DND-41 (cell line): ENCODE results near the gene TSHZ2.

Experiments used
- ATAC-seq: fragments of 200-7000 bp; cut with Tn5 transposase; 3 replicates; pipeline ENCODE4 v1.9.1; 2021; ENCODE audit warnings: low read depth; ENCODE audit not compliant: insufficient read depth
- DNase-seq: peaks from one replicate; pipeline ENCODE4 v3.0.0-alpha.2; 2020
- H2AFZ ChIP-seq: 2 replicates; pipeline ENCODE4 v1.6.0; 2012; ENCODE audit warnings: low read depth, low read length
- H3K27ac ChIP-seq: 2 replicates; pipeline ENCODE4 v1.5.1; 2012; ENCODE audit warnings: low read length, inconsistent platforms
- H3K27me3 ChIP-seq: fragments of 200-600 bp; sonication (generic); 2 replicates; pipeline ENCODE4 v1.6.0; 2012; ENCODE audit warnings: low read length, mild to moderate bottlenecking, inconsistent platforms; ENCODE audit not compliant: insufficient read depth, poor library complexity
- H3K36me3 ChIP-seq: 2 replicates; pipeline ENCODE4 v1.5.1; 2012; ENCODE audit warnings: low read length, inconsistent platforms; ENCODE audit not compliant: insufficient read depth
- H3K4me1 ChIP-seq: 2 replicates; pipeline ENCODE4 v1.5.1; 2012; ENCODE audit warnings: mild to moderate bottlenecking, low read length; ENCODE audit not compliant: insufficient read depth
- H3K4me2 ChIP-seq: 2 replicates; pipeline ENCODE4 v1.6.0; 2012; ENCODE audit warnings: mild to moderate bottlenecking, moderate library complexity, low read length, inconsistent platforms; ENCODE audit not compliant: insufficient read depth
- H3K4me3 ChIP-seq, 2 experiments: fragments of 200-600 bp in 1 of 2; shearing (Covaris generic) in 1 of 2; 2 replicates each; pipeline ENCODE4 v1.5.1; 2012 to 2016; ENCODE audit warnings: inconsistent platforms in 2 of 2, low read length in 2 of 2, mild to moderate bottlenecking in 2 of 2, low read depth in 1 of 2, moderate library complexity in 1 of 2
- H3K79me2 ChIP-seq: 2 replicates; pipeline ENCODE4 v1.6.0; 2012; ENCODE audit warnings: low read length, inconsistent platforms; ENCODE audit not compliant: insufficient read depth
- H3K9ac ChIP-seq: 2 replicates; pipeline ENCODE4 v1.6.0; 2012; ENCODE audit warnings: low read depth, mild to moderate bottlenecking, inconsistent platforms, low read length, moderate library complexity
- H3K9me3 ChIP-seq: 2 replicates; pipeline ENCODE4 v1.5.1; 2012; ENCODE audit warnings: low read length, moderate library complexity, mild to moderate bottlenecking, inconsistent platforms; ENCODE audit not compliant: insufficient read depth, severe bottlenecking
- H4K20me1 ChIP-seq: 2 replicates; pipeline ENCODE4 v1.6.0; 2012; ENCODE audit warnings: low read length; ENCODE audit not compliant: insufficient read depth
- CTCF ChIP-seq: IDR thresholded peaks from 2 replicates; pipeline ENCODE4 v1.5.1; 2012; ENCODE audit warnings: borderline replicate concordance, low read length, moderate library complexity, mild to moderate bottlenecking; ENCODE audit not compliant: poor library complexity, severe bottlenecking; ENCODE audit errors: extremely low read depth
- EZH2 ChIP-seq: IDR thresholded peaks from 3 replicates; pipeline ENCODE4 v1.6.1; 2012; ENCODE audit warnings: borderline replicate concordance, low read depth, mild to moderate bottlenecking, moderate library complexity, low read length, inconsistent platforms; ENCODE audit not compliant: severe bottlenecking

TSHZ2 gene

GRCh38 chr20:53304146-53304545 lies 332.0 kb downstream of the TSHZ2 start:
- H3K27me3 ChIP-seq: peaks cover 20% of the 10 kb centered on the region
- TF ChIP-seq CTCF: no peak
- TF ChIP-seq EZH2: no peak
- DNase-seq: no peak

GRCh38 chr20:53306192-53306805 lies 334.1 kb downstream of the TSHZ2 start:
- H4K20me1 ChIP-seq: no peaks in the 10 kb centered on the region
- no peaks in the 10 kb centered on the region for H3K79me2 ChIP-seq
- H3K27me3 ChIP-seq: peaks cover 11% of the 10 kb centered on the region
- DNase-seq (no peak), ATAC-seq (no peak)
- no peak overlapping the region for H3K9ac ChIP-seq
- H3K27ac ChIP-seq: no peak overlapping the region
- H3K4me1 ChIP-seq: no peaks in the 10 kb centered on the region
- no peak for TF ChIP-seq EZH2
- no peak overlapping the region for H2AFZ ChIP-seq
- H3K4me3 ChIP-seq: no peak overlapping the region
- H3K36me3 ChIP-seq: no peaks in the 10 kb centered on the region
- H3K9me3 ChIP-seq: no peaks in the 10 kb centered on the region
- no peak overlapping the region for H3K4me2 ChIP-seq

More at GRCh38 chr20:53304146-53304545, 332.0 kb downstream of the TSHZ2 start:
- no peak for ATAC-seq
- no peak overlapping the region for H2AFZ ChIP-seq
- no peaks in the 10 kb centered on the region for H3K4me1 ChIP-seq
- H3K9me3 ChIP-seq: no peaks in the 10 kb centered on the region
- no peaks in the 10 kb centered on the region for H4K20me1 ChIP-seq
- H3K4me3 ChIP-seq: no peak overlapping the region
- no peak overlapping the region for H3K27ac ChIP-seq
- H3K9ac ChIP-seq: no peak overlapping the region
- H3K79me2 ChIP-seq: no peaks in the 10 kb centered on the region
- no peaks in the 10 kb centered on the region for H3K36me3 ChIP-seq
- H3K4me2 ChIP-seq: no peak overlapping the region

GRCh38 chr20:53307964-53308597 lies 335.9 kb downstream of the TSHZ2 start:
- Histone ChIP-seq H4K20me1 (no peaks in the 10 kb centered on the region), H3K36me3 (no peaks in the 10 kb centered on the region), H3K4me3 (no peak overlapping the region), H3K4me1 (no peaks in the 10 kb centered on the region), H3K9ac (no peak overlapping the region), H3K27me3 (peaks cover 4% of the 10 kb centered on the region), H2AFZ (no peak overlapping the region), H3K9me3 (no peaks in the 10 kb centered on the region), H3K79me2 (no peaks in the 10 kb centered on the region), H3K27ac (no peak overlapping the region), H3K4me2 (no peak overlapping the region)
- TF ChIP-seq CTCF (no peak), EZH2 (no peak)
- DNase-seq: no peak
- ATAC-seq: no peak

GRCh38 chr20:53309515-53309914 lies 337.4 kb downstream of the TSHZ2 start:
- no peaks in the 10 kb centered on the region for H3K4me1 ChIP-seq
- H4K20me1 ChIP-seq: no peaks in the 10 kb centered on the region
- no peak overlapping the region for H3K9ac ChIP-seq
- no peak overlapping the region for H3K27ac ChIP-seq
- TF ChIP-seq EZH2 (no peak), CTCF (no peak)
- H3K27me3 ChIP-seq: peaks cover 8% of the 10 kb centered on the region
- no peak overlapping the region for H3K4me3 ChIP-seq
- no peaks in the 10 kb centered on the region for H3K36me3 ChIP-seq
- ATAC-seq: no peak
- no peak overlapping the region for H3K4me2 ChIP-seq
- H2AFZ ChIP-seq: no peak overlapping the region
- H3K9me3 ChIP-seq: no peaks in the 10 kb centered on the region
- H3K79me2 ChIP-seq: no peaks in the 10 kb centered on the region
- DNase-seq: no peak
